AG09309 (cell line): ENCODE data around the gene MAFF.

ENCODE experiments used
- DNase-seq: peaks from one replicate; pipeline ENCODE4 v3.0.0-alpha.2; 2010; ENCODE audit warnings: low read depth
- H3K4me3 ChIP-seq: 2 replicates; pipeline ENCODE4 v1.5.1; 2011; ENCODE audit warnings: mild to moderate bottlenecking, low read depth, low read length, moderate library complexity; ENCODE audit not compliant: control insufficient read depth
- CTCF ChIP-seq: IDR thresholded peaks from 2 replicates; pipeline ENCODE4 v1.5.1; 2011; ENCODE audit warnings: mild to moderate bottlenecking, low read depth, low read length, inconsistent platforms; ENCODE audit not compliant: insufficient read depth, control insufficient read depth; ENCODE audit errors: missing control alignments

MAFF gene

GRCh38 chr22:38164551-38164918 lies 37.3 kb upstream of the MAFF start:
- no peak overlapping the region for H3K4me3 ChIP-seq
- DNase-seq = no peak
- no peak for TF ChIP-seq CTCF

- H3K4me3 ChIP-seq = no peak overlapping the region
- TF ChIP-seq CTCF = no peak
- DNase-seq = no peak
These were observed 35.7 kb upstream of the MAFF start for GRCh38 chr22:38165922-38166593.

GRCh38 chr22:38167988-38168407 lies 33.8 kb upstream of the MAFF start:
- DNase-seq = no peak
- no peak overlapping the region for H3K4me3 ChIP-seq
- TF ChIP-seq CTCF = no peak

GRCh38 chr22:38169116-38169515 lies 32.7 kb upstream of the MAFF start:
- no peak for DNase-seq
- H3K4me3 ChIP-seq = no peak overlapping the region
- no peak for TF ChIP-seq CTCF

GRCh38 chr22:38170469-38170868 lies 31.3 kb upstream of the MAFF start:
- no peak overlapping the region for H3K4me3 ChIP-seq
- no peak for TF ChIP-seq CTCF
- no peak for DNase-seq

- H3K4me3 ChIP-seq = no peak overlapping the region
- no peak for TF ChIP-seq CTCF
- no peak for DNase-seq
These were observed 29.6 kb upstream of the MAFF start for GRCh38 chr22:38171927-38172831.
